Muscle layer of duodenum (tissue), 2 donors: ENCODE data around the gene MFAP4.
A peak's percentile ranks its signal among the peaks of the same experiment; 100 is the strongest.

ENCODE experiments used
- H3K27ac ChIP-seq: one replicate; pipeline ENCODE4 v1.7.0; 2013; ENCODE audit warnings: mild to moderate bottlenecking, low read length
- H3K27me3 ChIP-seq: one replicate; pipeline ENCODE4 v1.7.0; 2013; ENCODE audit warnings: low read depth, mild to moderate bottlenecking, control low read depth, low read length
- H3K36me3 ChIP-seq, 2 donors: one replicate each; pipeline ENCODE4 v1.7.0; 2013; ENCODE audit warnings: low read length in 2 of 2, control low read depth in 1 of 2, mild to moderate bottlenecking in 1 of 2; ENCODE audit not compliant: insufficient read depth in 2 of 2, control insufficient read depth in 1 of 2
- H3K4me1 ChIP-seq, 2 donors: one replicate each; pipeline ENCODE4 v1.7.0; 2013; ENCODE audit warnings: low read length in 2 of 2, mild to moderate bottlenecking in 2 of 2, control low read depth in 1 of 2, moderate library complexity in 1 of 2; ENCODE audit not compliant: insufficient read depth in 2 of 2, control insufficient read depth in 1 of 2
- H3K4me3 ChIP-seq, 2 donors: one replicate each; pipeline ENCODE4 v1.7.0; 2013; ENCODE audit warnings: low read length in 2 of 2, low read depth in 1 of 2, mild to moderate bottlenecking in 1 of 2
- H3K9me3 ChIP-seq, 2 donors: one replicate each; pipeline ENCODE4 v1.7.0; 2013; ENCODE audit warnings: low read length in 2 of 2, control low read depth in 1 of 2, mild to moderate bottlenecking in 1 of 2; ENCODE audit not compliant: control insufficient read depth in 1 of 2
- donor health status: healthy.

Gene MFAP4

DNA sequence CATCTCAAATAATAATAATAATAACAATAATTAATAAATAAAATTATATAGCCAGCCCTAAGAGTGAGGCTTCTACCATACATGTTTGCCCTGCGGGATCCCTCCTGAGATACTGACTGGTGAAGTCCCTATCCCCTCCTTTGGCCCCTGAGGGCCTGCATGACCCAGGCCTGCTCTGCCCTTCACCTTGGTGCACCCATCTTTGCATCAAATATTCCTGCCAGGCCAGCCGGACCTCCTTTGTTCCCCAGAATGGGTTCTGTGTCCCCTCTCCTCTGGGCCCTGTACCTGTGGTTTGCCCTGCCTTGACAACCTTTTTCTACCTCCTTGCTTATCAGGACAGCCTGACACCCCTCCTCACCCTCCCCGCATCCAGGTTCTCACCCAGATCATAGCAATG, 22.1 kb upstream of the MFAP4 start:
- no peaks in the 10 kb centered on the region for H3K27me3 ChIP-seq
- H3K27ac ChIP-seq: no peak overlapping the region
- peaks cover 4 to 6% of the 10 kb centered on the region in 2 donors for H3K4me1 ChIP-seq
- no peak overlapping the region for H3K4me3 ChIP-seq
- H3K9me3 ChIP-seq: no peaks in the 10 kb centered on the region
- no peaks in the 10 kb centered on the region for H3K36me3 ChIP-seq

DNA sequence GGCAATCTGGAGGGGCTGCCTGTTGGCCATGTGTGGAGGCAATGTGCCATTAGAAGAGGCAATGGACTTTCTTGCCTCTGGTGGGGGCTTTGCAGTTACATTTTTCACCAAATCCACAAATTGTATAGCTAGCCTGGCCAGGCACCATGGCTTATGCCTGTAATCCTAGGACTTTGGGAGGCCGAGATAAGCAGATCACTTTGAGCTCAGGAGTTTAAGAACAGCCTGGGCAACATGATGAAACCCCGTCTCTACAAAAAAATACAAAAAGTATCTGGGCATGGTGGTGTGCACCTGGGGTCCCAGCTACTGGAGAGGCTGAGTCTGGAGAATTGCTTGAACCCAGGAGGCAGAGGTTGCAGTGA, 21.3 kb upstream of the MFAP4 start:
- Histone ChIP-seq H3K4me3 (no peak overlapping the region), H3K27ac (no peak overlapping the region), H3K27me3 (no peaks in the 10 kb centered on the region), H3K9me3 (no peaks in the 10 kb centered on the region), H3K36me3 (no peaks in the 10 kb centered on the region), H3K4me1 (peaks cover 4 to 6% of the 10 kb centered on the region in 2 donors)

DNA sequence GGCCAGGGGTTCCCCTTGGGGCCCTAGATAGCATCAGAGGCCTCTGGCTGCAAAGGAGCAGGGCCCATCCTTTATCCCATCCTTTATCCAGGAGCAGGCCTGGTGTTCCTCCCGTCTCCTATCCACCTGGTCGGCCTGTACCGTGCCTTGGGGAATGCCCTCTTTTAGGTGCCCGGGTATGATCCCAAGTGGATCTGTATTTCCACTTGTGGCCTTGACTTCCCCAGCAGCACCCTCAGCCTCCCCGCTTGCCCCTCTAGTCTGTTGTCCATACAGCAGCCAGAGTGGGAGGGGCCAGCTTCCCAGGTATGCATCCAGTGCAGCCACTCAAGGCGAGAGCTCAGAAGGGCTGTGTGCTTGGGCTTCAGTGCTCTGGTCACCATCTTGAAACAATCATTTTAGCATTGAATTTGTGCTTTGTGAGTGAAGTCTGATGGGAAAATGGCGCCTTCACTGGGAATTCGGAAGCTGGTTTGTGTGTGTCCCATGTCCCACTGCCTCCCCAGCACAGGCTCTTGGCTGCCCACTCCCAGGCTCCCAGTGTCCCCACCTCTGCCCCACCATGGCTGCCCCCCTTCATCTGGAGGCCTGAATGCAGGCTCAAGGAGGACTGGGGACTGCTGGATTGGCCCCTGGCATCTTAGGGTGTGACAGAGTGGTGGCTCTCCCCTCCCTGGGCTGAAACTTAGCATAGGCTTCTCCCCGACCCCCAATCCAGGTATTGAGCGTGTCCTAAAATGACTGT, 20.8 kb upstream of the MFAP4 start:
- Histone ChIP-seq H3K4me3 (no peak overlapping the region), H3K27me3 (no peaks in the 10 kb centered on the region), H3K9me3 (no peaks in the 10 kb centered on the region), H3K36me3 (no peaks in the 10 kb centered on the region), H3K27ac (no peak overlapping the region), H3K4me1 (peaks cover 4 to 6% of the 10 kb centered on the region in 2 donors)

DNA sequence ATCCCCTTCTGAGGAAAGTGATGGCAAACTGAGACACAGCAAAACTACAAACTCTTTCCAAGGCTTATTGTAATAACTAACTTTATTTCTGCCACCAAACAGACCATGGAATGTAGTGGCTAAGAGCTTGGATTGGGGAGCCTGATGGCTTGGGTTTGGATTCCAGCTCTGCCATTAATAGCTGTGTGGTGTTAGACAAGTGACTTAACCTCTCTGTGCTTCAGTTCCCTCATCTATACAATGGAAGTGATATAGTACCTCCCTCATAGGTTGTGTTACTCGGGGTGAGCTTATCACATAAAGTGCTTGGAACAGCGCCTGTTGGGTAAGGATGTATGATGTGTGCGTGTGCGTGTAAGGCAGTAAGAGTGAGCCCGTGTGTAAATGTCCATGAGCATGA, 18.1 kb upstream of the MFAP4 start:
- H3K36me3 ChIP-seq: no peaks in the 10 kb centered on the region
- peaks cover 0 to 12% of the 10 kb centered on the region in 2 donors for H3K4me1 ChIP-seq
- H3K4me3 ChIP-seq: no peak overlapping the region
- no peaks in the 10 kb centered on the region for H3K27me3 ChIP-seq
- H3K27ac ChIP-seq: no peak overlapping the region
- no peaks in the 10 kb centered on the region for H3K9me3 ChIP-seq

DNA sequence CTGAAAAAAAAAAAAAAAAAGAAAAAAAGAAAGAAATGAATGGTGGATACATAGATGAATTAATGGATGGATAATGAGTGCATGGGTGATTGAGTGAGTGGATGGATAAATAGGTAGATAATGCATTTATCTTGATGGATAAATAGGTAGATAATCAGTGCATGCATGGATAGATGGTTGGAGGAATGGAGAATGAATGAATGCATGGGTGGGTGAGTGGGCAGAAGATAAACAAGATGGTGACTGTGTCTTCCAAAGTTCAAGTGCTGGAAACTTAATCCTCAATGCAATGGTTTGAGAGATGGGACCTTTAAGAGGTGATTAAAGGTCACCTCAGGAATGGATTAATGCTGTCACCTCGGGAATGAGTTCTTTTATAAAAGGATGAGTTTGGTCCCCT, 17.3 kb upstream of the MFAP4 start:
- Histone ChIP-seq H3K4me1 (peaks cover 0 to 18% of the 10 kb centered on the region in 2 donors), H3K27ac (no peak overlapping the region), H3K4me3 (no peak overlapping the region), H3K9me3 (no peaks in the 10 kb centered on the region), H3K27me3 (no peaks in the 10 kb centered on the region), H3K36me3 (no peaks in the 10 kb centered on the region)

DNA sequence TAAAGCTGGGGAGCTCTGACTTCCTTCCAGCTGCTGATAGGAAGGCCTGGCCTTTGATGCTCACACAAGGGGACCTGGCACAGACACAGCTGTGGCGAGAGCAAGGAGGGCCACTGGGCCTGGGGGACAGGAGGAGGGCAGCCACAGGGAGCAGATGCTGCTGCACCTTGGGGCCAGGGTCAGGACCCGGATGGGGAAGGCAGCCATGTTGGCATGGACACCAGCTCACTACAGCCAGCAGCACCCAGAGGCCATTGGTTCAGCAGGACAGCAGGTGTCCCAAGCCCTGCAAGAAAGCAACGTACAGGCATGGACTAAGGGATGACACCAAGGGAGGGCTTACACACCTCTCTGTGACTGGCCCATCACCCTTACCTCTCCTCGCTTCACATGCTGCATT, 16.0 kb upstream of the MFAP4 start:
- Histone ChIP-seq H3K4me3 (no peak overlapping the region), H3K9me3 (no peaks in the 10 kb centered on the region), H3K36me3 (no peaks in the 10 kb centered on the region), H3K4me1 (peaks cover 9 to 23% of the 10 kb centered on the region in 2 donors), H3K27ac (no peak overlapping the region), H3K27me3 (no peaks in the 10 kb centered on the region)

DNA sequence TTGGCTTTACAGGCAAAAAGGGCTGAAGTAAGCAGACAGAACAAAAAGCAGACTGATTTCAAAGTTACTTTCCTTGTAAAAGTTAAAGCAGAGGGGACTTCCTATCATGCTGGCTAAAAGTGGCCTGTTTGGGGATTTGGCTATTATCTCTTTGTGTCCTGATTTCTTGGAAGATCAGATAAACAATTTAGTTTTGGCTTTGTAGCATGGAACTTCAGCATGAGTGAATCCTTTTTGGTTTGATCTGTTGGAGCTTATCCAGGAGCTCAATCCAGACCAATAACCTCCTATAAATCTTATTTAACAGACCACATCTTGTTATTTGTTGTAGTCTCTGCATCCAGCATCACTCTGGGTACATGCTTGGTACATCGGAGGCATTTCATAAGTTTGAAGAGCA, 15.2 kb upstream of the MFAP4 start:
- Histone ChIP-seq H3K36me3 (no peaks in the 10 kb centered on the region), H3K27ac (no peak overlapping the region), H3K4me3 (no peak overlapping the region), H3K4me1 (peaks cover 13 to 23% of the 10 kb centered on the region in 2 donors), H3K27me3 (no peaks in the 10 kb centered on the region), H3K9me3 (no peaks in the 10 kb centered on the region)

DNA sequence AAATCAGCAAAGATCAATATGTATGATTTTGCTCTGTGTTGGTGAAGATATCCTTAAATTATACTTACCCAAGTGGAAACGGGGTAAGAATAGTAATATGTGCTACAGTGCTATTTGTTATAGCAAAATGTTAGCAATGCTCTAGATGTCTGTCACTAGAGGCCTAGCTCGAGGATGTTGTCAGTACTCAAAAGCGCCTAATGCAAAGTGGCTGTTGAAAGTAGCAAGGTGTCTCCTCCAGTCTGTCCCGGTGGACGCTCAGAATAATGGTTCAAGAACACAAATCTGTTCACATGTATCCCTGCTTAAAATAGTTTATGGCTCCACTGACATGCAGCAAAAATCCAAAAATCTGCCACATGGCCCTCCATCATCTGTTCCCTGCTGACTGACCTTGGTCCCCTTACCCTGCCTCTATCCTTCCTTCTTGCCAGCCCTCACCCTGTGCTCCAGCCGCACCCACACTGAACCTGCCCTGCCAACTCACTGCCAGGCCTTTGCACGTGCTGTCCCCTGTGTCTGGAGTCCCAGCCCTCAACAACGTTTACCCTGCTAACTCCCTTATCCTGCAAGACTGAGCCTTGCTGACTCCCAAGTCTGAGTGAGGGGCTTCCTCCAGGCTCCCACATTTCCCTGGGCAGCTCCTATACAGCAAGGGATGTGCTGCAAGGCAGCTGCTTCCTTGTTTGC, 14.5 kb upstream of the MFAP4 start:
- no peaks in the 10 kb centered on the region for H3K27me3 ChIP-seq
- H3K4me3 ChIP-seq: no peak overlapping the region
- no peak overlapping the region for H3K27ac ChIP-seq
- H3K36me3 ChIP-seq: no peaks in the 10 kb centered on the region
- peaks cover 13 to 23% of the 10 kb centered on the region in 2 donors for H3K4me1 ChIP-seq
- H3K9me3 ChIP-seq: no peaks in the 10 kb centered on the region

DNA sequence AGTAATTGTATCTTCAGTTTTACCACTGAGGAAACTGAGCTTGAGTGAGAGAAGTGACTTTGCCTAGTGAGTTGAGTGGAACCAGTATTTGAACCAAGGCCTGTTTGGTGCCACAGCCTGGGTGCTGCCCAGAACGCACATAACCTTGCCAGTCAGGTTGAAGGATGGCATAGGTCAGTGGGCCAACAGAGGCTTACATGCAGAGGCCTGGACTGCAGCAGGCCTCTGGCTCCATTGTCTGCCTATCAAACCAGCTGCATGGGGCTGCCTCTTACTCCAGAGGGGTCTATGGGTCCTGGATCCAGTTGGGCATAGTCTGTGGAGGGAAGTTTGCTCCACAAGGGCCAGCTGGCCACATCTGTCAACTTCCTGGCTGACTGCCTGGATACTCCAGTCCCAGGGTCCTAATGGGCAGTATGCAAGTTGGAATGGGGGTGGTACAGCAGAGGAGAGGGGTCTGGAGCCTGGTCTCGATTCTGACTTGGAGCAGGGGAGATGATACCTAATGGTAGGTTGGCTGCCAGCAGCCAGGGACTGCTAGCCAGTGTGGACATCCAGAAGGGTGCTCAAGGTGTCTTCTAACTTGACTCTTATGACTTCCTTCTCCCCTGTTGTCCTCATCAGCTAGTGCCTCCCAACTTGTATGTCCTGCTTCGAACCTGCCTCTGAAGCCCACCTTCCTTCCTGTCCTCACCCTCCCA, 12.9 kb upstream of the MFAP4 start:
- Histone ChIP-seq H3K27ac (no peak overlapping the region), H3K27me3 (no peaks in the 10 kb centered on the region), H3K36me3 (no peaks in the 10 kb centered on the region), H3K4me1 (peaks cover 13 to 23% of the 10 kb centered on the region in 2 donors), H3K9me3 (no peaks in the 10 kb centered on the region), H3K4me3 (no peak overlapping the region)

DNA sequence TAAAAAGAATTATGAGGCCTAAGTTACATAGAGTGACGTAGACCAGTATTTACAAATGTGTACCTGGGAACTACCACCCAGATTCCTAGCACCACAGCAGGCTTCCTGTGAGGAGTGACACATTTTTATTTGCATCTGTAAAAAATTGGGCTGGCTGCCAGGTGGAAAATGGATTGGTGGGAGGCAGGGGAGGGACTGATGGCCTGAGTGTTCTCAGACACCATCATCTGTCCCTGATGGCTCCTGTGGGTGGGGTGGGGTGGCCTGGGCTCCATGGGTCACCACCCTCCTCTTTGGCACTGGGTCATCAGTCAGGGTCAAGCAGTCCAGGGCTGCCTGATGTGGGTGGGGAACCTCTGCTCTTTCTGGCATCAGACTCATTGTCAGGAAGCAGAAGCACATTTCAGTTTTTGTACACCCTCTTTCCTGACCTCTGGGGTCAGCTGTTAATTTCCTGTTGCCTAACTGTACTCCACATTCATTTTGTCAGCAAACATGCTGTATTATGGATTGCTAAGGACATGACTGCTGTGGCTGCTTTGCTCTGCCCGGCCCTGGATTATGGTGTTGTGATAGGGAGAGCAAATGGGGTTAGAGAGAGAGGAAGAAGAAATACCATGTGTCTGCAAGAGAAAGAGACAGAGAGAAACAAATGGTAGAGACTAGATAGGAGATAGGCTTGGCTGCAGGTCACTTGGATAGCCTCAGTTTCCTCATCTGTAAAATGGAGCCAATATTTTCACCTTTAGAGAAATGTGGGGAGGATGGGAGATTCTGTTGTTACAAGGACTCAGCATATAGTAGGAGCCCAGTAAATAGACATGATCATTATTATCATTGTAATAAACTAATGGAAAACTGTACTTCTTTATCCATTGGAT, 11.6 kb upstream of the MFAP4 start:
- Histone ChIP-seq H3K4me1 (peaks cover 13 to 23% of the 10 kb centered on the region in 2 donors), H3K36me3 (no peaks in the 10 kb centered on the region), H3K27me3 (no peaks in the 10 kb centered on the region), H3K9me3 (no peaks in the 10 kb centered on the region), H3K4me3 (no peak overlapping the region), H3K27ac (peak overlapping the region; percentile 65)

DNA sequence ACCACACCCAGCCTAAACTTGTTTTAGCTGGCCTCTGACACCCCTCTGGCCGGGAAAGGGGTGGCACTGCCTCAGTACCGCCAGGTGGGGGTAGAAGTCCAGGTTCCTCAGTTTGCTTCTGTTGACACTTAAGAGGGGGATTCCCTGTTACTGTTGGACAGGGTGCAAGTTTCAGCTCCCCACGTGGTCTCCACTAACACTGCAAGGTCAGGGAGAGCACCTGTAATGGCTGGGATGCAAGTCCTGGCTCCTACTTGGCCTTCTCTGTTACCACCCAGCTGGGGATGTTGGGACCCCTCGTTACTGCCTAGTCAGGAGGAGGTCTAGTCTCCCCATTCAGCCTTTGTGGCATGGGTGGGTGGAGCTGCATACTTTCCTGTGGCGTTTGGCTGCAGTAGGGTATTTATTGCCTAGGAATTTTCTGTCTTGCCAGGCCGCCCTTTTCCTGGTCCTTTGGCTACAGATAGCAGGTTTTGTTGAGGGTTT, 10.6 kb upstream of the MFAP4 start:
- Histone ChIP-seq H3K27ac (peak overlapping the region; percentile 65), H3K4me1 (peaks cover 13 to 26% of the 10 kb centered on the region in 2 donors), H3K27me3 (no peaks in the 10 kb centered on the region), H3K9me3 (no peaks in the 10 kb centered on the region), H3K4me3 (no peak overlapping the region), H3K36me3 (no peaks in the 10 kb centered on the region)
